H1 (cell line): ENCODE results near the gene BBS9.

Experiments used
- CBX5 ChIP-seq: fragments of 300-800, 300-1000 bp; sonication (generic); IDR thresholded peaks from 2 replicates; pipeline ENCODE4 v1.7.1; 2016; ENCODE audit warnings: antibody characterized with exemption, low read length, low read depth
- CTCF ChIP-seq, 3 experiments: IDR thresholded peaks; 1 replicate in 2 of 3; 2 replicates in 1 of 3; pipeline versions ENCODE4 v1.5.1 to v1.6.1; 2011; ENCODE audit warnings: low read length in 3 of 3, mild to moderate bottlenecking in 3 of 3, inconsistent platforms in 2 of 3, low read depth in 1 of 3, moderate library complexity in 1 of 3; ENCODE audit not compliant: insufficient read depth in 1 of 3; ENCODE audit errors: control extremely low read depth in 1 of 3
- EZH2 ChIP-seq: fragments of 200-600 bp; sonication (generic); IDR thresholded peaks from 2 replicates; pipeline ENCODE4 v1.7.1; 2012; ENCODE audit warnings: low read depth, mild to moderate bottlenecking, moderate library complexity, low read length, inconsistent platforms; ENCODE audit not compliant: severe bottlenecking
- GTF2F1 ChIP-seq: IDR thresholded peaks from 2 replicates; pipeline ENCODE4 v1.6.1; 2012; ENCODE audit warnings: low read depth, low read length, improper control_type of control experiment, borderline replicate concordance
- MAX ChIP-seq: IDR thresholded peaks from 2 replicates; pipeline ENCODE4 v1.6.1; 2012; ENCODE audit warnings: inconsistent platforms
- POLR2AphosphoS5 ChIP-seq: IDR thresholded peaks from 2 replicates; pipeline ENCODE4 v1.6.1; 2011; ENCODE audit warnings: low read depth, low read length
- SP1 ChIP-seq: IDR thresholded peaks from 2 replicates; pipeline ENCODE4 v1.6.1; 2011; ENCODE audit warnings: low read depth, low read length
- SRF ChIP-seq: IDR thresholded peaks from 2 replicates; pipeline ENCODE4 v1.6.1; 2011; ENCODE audit warnings: mild to moderate bottlenecking, low read depth, low read length, moderate library complexity
- USF2 ChIP-seq: IDR thresholded peaks from 2 replicates; pipeline ENCODE4 v1.6.1; 2011; ENCODE audit warnings: low read length, improper control_type of control experiment
- YY1 ChIP-seq: IDR thresholded peaks from 2 replicates; pipeline ENCODE4 v1.6.1; 2011; ENCODE audit warnings: low read depth, mild to moderate bottlenecking, low read length

GRCh38 chr7:33232632-33233145, 103.3 kb downstream of the BBS9 start:
- TF ChIP-seq YY1, result no peak
- no peak for TF ChIP-seq SRF
- TF ChIP-seq SP1, result no peak
- TF ChIP-seq EZH2, result no peak
- no peak for TF ChIP-seq POLR2AphosphoS5
- TF ChIP-seq CTCF (IDR thresholded peaks at IDR 0.05; ENCODE audit: control extremely low read depth in 1 of 3, insufficient read depth in 1 of 3, low read depth in 1 of 3, low read length in 3 of 3), result no peak
- TF ChIP-seq USF2, result no peak
- TF ChIP-seq CBX5, result no peak
- no peak for TF ChIP-seq GTF2F1
- no peak for TF ChIP-seq MAX
